Astrocyte (in vitro differentiated cells and primary cell): ENCODE measurements around the gene CUL7. TPM values are rescaled to one million over a fixed set of nuclear protein-coding genes. Genes with fewer than 3 reads are reported as not detected.

Source experiments
- DNase-seq: peaks from one replicate; pipeline ENCODE4 v3.0.0-alpha.2; 2010; ENCODE audit warnings: low read depth
- FAIRE-seq: peaks from 2 replicates; lab custom pipeline; 2011; peaks lifted over from hg19 to GRCh38; lab: Jason Lieb, UNC
- H2AFZ ChIP-seq: 2 replicates; pipeline ENCODE4 v1.6.0; 2012; ENCODE audit warnings: low read depth, low read length, inconsistent platforms
- H3K27ac ChIP-seq: 2 replicates; pipeline ENCODE4 v1.5.1; 2011; ENCODE audit warnings: low read depth, low read length, inconsistent platforms
- H3K27me3 ChIP-seq: 2 replicates; pipeline ENCODE4 v1.6.0; 2011; ENCODE audit warnings: low read length, inconsistent platforms; ENCODE audit not compliant: insufficient read depth
- H3K36me3 ChIP-seq: 2 replicates; pipeline ENCODE4 v1.5.1; 2011; ENCODE audit warnings: low read length, inconsistent platforms; ENCODE audit not compliant: insufficient read depth
- H3K4me1 ChIP-seq: 2 replicates; pipeline ENCODE4 v1.5.1; 2011; ENCODE audit warnings: low read length, inconsistent platforms; ENCODE audit not compliant: insufficient read depth
- H3K4me2 ChIP-seq: 2 replicates; pipeline ENCODE4 v1.6.0; 2012; ENCODE audit warnings: low read length, inconsistent platforms
- H3K4me3 ChIP-seq: 2 replicates; pipeline ENCODE4 v1.5.1; 2011; ENCODE audit warnings: low read depth, mild to moderate bottlenecking, low read length, inconsistent platforms; ENCODE audit not compliant: insufficient read depth
- H3K79me2 ChIP-seq: 2 replicates; pipeline ENCODE4 v1.6.0; 2012; ENCODE audit warnings: mild to moderate bottlenecking, low read length, inconsistent platforms; ENCODE audit not compliant: insufficient read depth
- H3K9ac ChIP-seq: 2 replicates; pipeline ENCODE4 v1.6.0; 2012; ENCODE audit warnings: mild to moderate bottlenecking, low read length, inconsistent platforms
- H3K9me3 ChIP-seq: 2 replicates; pipeline ENCODE4 v1.5.1; 2012; ENCODE audit warnings: low read depth, mild to moderate bottlenecking, low read length, inconsistent platforms; ENCODE audit not compliant: insufficient read depth
- H4K20me1 ChIP-seq: 2 replicates; pipeline ENCODE4 v1.6.0; 2012; ENCODE audit warnings: low read length, inconsistent platforms; ENCODE audit not compliant: insufficient read depth
- H3K27ac Mint-ChIP-seq: one replicate; pipeline ENCODE4 v1.8.0; 2021; ENCODE audit warnings: mild to moderate bottlenecking, mixed read lengths; ENCODE audit not compliant: unreplicated experiment
- H3K27me3 Mint-ChIP-seq: one replicate; pipeline ENCODE4 v1.8.0; 2021; ENCODE audit warnings: low read depth, mixed read lengths; ENCODE audit not compliant: unreplicated experiment
- H3K36me3 Mint-ChIP-seq: one replicate; pipeline ENCODE4 v1.8.0; 2021; ENCODE audit warnings: low read depth, mixed read lengths; ENCODE audit not compliant: unreplicated experiment
- H3K4me1 Mint-ChIP-seq: one replicate; pipeline ENCODE4 v1.8.0; 2021; ENCODE audit warnings: low read depth, mixed read lengths; ENCODE audit not compliant: unreplicated experiment
- H3K4me3 Mint-ChIP-seq: one replicate; pipeline ENCODE4 v1.8.0; 2021; ENCODE audit warnings: mild to moderate bottlenecking, moderate library complexity, mixed read lengths; ENCODE audit not compliant: unreplicated experiment
- H3K9me3 Mint-ChIP-seq: one replicate; pipeline ENCODE4 v1.8.0; 2021; ENCODE audit warnings: mild to moderate bottlenecking, mixed read lengths; ENCODE audit not compliant: unreplicated experiment
- EZH2 ChIP-seq: IDR thresholded peaks from 2 replicates; pipeline ENCODE4 v1.6.1; 2012; ENCODE audit warnings: mild to moderate bottlenecking, low read length, inconsistent platforms; ENCODE audit not compliant: insufficient read depth
- total RNA-seq: library from RNA; stranded (reverse); gene quantifications from 2 replicates; pipeline ENCODE4 v1.2.1, GENCODE V29; 2021
- TF ChIP-seq, protein P1 (sequence below): IDR thresholded peaks from 2 replicates; pipeline ENCODE4 v1.5.1; 2011; ENCODE audit warnings: low read depth, mild to moderate bottlenecking, inconsistent platforms, low read length, moderate library complexity; ENCODE audit not compliant: insufficient read depth

The CUL7 gene
- total RNA-seq, 1 donor from 2014 or later: 21.2 TPM

DNA sequence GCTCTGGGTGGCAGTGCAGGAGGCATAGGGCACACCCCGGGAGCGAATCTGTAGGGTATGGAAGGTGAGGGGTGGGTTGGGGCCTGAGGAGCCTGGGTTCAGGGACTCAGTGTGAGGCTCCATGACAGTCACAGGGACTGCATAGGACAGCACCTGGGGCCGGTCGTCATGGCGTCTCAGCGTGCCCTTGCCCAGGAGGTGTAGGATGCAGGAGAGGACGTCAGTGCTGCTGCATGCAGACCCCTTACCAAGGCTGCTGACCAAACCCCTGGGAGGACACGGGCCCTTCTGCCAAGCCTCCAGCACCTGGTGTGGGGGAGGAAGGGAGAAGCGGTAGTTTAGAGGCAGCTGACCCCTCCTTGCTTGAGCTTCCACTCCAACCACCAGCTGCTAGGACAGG lies 15.9 kb downstream of the CUL7 start:
- TF ChIP-seq, protein P1, sequence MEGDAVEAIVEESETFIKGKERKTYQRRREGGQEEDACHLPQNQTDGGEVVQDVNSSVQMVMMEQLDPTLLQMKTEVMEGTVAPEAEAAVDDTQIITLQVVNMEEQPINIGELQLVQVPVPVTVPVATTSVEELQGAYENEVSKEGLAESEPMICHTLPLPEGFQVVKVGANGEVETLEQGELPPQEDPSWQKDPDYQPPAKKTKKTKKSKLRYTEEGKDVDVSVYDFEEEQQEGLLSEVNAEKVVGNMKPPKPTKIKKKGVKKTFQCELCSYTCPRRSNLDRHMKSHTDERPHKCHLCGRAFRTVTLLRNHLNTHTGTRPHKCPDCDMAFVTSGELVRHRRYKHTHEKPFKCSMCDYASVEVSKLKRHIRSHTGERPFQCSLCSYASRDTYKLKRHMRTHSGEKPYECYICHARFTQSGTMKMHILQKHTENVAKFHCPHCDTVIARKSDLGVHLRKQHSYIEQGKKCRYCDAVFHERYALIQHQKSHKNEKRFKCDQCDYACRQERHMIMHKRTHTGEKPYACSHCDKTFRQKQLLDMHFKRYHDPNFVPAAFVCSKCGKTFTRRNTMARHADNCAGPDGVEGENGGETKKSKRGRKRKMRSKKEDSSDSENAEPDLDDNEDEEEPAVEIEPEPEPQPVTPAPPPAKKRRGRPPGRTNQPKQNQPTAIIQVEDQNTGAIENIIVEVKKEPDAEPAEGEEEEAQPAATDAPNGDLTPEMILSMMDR: no peak
- no peak for TF ChIP-seq EZH2
- H3K4me1 Mint-ChIP-seq: no peaks in the 10 kb centered on the region
- H3K36me3 ChIP-seq: peaks cover 13% of the 10 kb centered on the region
- H3K27ac ChIP-seq: no peak overlapping the region
- DNase-seq (no peak), FAIRE-seq (no peak)
- no peaks in the 10 kb centered on the region for H3K27me3 Mint-ChIP-seq
- no peak overlapping the region for H2AFZ ChIP-seq
- H3K79me2 ChIP-seq: no peaks in the 10 kb centered on the region
- no peaks in the 10 kb centered on the region for H3K4me1 ChIP-seq
- no peaks in the 10 kb centered on the region for H3K9me3 ChIP-seq
- no peak overlapping the region for H3K9ac ChIP-seq
- H3K9me3 Mint-ChIP-seq: no peaks in the 10 kb centered on the region
- peaks cover 15% of the 10 kb centered on the region for H4K20me1 ChIP-seq
- peaks cover 24% of the 10 kb centered on the region for H3K36me3 Mint-ChIP-seq
- no peak overlapping the region for H3K4me3 ChIP-seq
- H3K4me2 ChIP-seq: no peak overlapping the region
- no peak overlapping the region for H3K27ac Mint-ChIP-seq
- no peaks in the 10 kb centered on the region for H3K27me3 ChIP-seq
- no peak overlapping the region for H3K4me3 Mint-ChIP-seq

DNA sequence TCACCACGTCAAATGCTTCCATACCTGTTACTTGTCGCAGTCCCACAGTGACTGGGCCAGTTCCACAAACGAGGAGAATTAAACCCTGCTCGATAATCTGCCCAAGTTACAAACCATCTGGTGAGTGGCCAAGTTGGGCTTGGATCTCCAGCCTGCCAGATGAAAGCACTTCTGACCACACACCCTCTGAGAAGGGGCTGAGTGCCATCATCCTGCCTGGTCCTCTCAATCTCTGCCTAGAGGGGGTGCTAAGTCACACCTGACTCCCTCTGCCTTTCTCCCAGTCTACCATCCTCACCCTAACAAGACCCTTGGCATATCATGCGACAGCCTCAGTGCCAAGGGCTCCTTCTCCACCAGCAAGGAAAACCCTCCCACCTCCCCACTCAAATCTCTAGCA lies 16.5 kb downstream of the CUL7 start:
- H3K4me3 Mint-ChIP-seq: no peak overlapping the region
- Histone ChIP-seq H4K20me1 (peaks cover 17% of the 10 kb centered on the region), H3K27me3 (no peaks in the 10 kb centered on the region), H2AFZ (no peak overlapping the region), H3K9me3 (no peaks in the 10 kb centered on the region), H3K4me2 (no peak overlapping the region), H3K36me3 (peaks cover 13% of the 10 kb centered on the region), H3K4me3 (no peak overlapping the region), H3K79me2 (no peaks in the 10 kb centered on the region), H3K9ac (no peak overlapping the region), H3K4me1 (no peaks in the 10 kb centered on the region), H3K27ac (no peak overlapping the region)
- no peaks in the 10 kb centered on the region for H3K9me3 Mint-ChIP-seq
- DNase-seq: no peak
- no peak for FAIRE-seq
- peaks cover 21% of the 10 kb centered on the region for H3K36me3 Mint-ChIP-seq
- no peaks in the 10 kb centered on the region for H3K27me3 Mint-ChIP-seq
- H3K4me1 Mint-ChIP-seq: no peaks in the 10 kb centered on the region
- H3K27ac Mint-ChIP-seq: no peak overlapping the region
- no peak for TF ChIP-seq EZH2
- TF ChIP-seq, protein P1: no peak

DNA sequence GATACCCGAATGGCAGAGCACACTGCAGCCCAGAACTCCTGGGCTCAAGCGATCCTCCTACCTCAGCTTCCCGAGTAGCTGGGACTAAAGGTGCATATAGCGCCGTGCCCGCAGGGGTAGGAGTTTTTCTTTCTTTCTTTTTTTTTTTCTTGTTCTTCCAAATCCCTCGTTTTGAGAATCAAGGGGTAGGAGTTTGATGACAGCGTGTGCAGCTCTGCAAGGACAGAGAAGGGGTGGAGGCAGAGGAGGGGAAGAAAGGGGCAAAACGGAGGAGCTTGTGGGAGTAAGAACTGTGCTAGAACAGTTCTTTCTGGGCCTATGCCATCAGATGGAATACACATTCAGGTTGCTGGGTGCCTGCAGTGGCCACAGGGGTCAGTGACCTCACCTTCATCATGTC lies 16.9 kb downstream of the CUL7 start:
- Histone ChIP-seq H3K4me1 (no peaks in the 10 kb centered on the region), H4K20me1 (peaks cover 21% of the 10 kb centered on the region), H2AFZ (no peak overlapping the region), H3K4me3 (no peak overlapping the region), H3K27me3 (no peaks in the 10 kb centered on the region), H3K36me3 (peaks cover 13% of the 10 kb centered on the region), H3K79me2 (no peaks in the 10 kb centered on the region), H3K27ac (no peak overlapping the region), H3K9ac (no peak overlapping the region), H3K4me2 (no peak overlapping the region), H3K9me3 (no peaks in the 10 kb centered on the region)
- no peak for FAIRE-seq
- Mint-ChIP-seq H3K27me3 (no peaks in the 10 kb centered on the region), H3K4me3 (no peak overlapping the region), H3K9me3 (no peaks in the 10 kb centered on the region), H3K36me3 (peaks cover 21% of the 10 kb centered on the region), H3K4me1 (no peaks in the 10 kb centered on the region), H3K27ac (no peak overlapping the region)
- no peak for TF ChIP-seq EZH2
- TF ChIP-seq, protein P1: no peak
- DNase-seq: no peak
